K562 (cell line): ENCODE data around the gene RHNO1. TPM values are rescaled to one million over a fixed set of nuclear protein-coding genes. Genes with fewer than 3 reads are reported as not detected.

Experiments used
- ATAC-seq: fragments of 200-7000 bp; cut with Tn5 transposase; 3 replicates; pipeline ENCODE4 v1.9.1; 2020; ENCODE audit warnings: moderate library complexity
- BruUV-seq: library from RNA; stranded (reverse); fragments of 400-500 nt; replicated peaks from 2 replicates; lab custom pipeline; 2021; lab: Mats Ljungman, UMichigan
- CTCF ChIA-PET: fragments of 300-600 bp; formaldehyde crosslinking; extraction: SDS; loops from one replicate; lab custom pipeline; 2021; ENCODE audit warnings: low intra/inter-chr PET ratio; lab: Yijun Ruan, JAX
- POLR2A ChIA-PET: fragments of 300-600, 350-650 bp; sonication (Branson Sonifier 250); formaldehyde crosslinking; extraction: SDS; loops from one replicate; lab custom pipeline; 2021; ENCODE audit warnings: antibody characterized with exemption, inconsistent platforms; lab: Yijun Ruan, JAX
- DNase-seq, 4 experiments: peaks; one replicate each; pipeline versions ENCODE4 v3.0.0 to v3.0.0-alpha.2; 2011 to 2018; ENCODE audit warnings: low spot score in 3 of 4, mixed read lengths in 3 of 4; ENCODE audit errors: extremely low read depth in 1 of 4
- FAIRE-seq: peaks from 2 replicates; lab custom pipeline; 2011; peaks lifted over from hg19 to GRCh38; lab: Jason Lieb, UNC
- H2AFZ ChIP-seq: 2 replicates; pipeline ENCODE4 v1.6.0; 2011; ENCODE audit warnings: low read depth, low read length, control low read depth, inconsistent platforms
- H3K27ac ChIP-seq: fragments of 200-600 bp; 3 replicates; pipeline ENCODE4 v1.8.0; 2011; ENCODE audit warnings: low read depth, mild to moderate bottlenecking, control low read depth, inconsistent platforms, low read length, moderate library complexity, mixed read lengths; ENCODE audit errors: extremely low read depth
- H3K27me3 ChIP-seq, 2 experiments: fragments of 300-600 bp in 1 of 2; 2 replicates in 1 of 2; 3 replicates in 1 of 2; pipeline versions ENCODE4 v1.6.0 to v1.8.0; 2011; ENCODE audit warnings: inconsistent platforms in 2 of 2, low read length in 2 of 2, mild to moderate bottlenecking in 1 of 2, mixed read lengths in 1 of 2, moderate library complexity in 1 of 2; ENCODE audit not compliant: control insufficient read depth in 2 of 2, insufficient read depth in 2 of 2
- H3K36me3 ChIP-seq: fragments of 300-600 bp; 3 replicates; pipeline ENCODE4 v1.8.0; 2011; ENCODE audit warnings: mild to moderate bottlenecking, low read length, inconsistent platforms; ENCODE audit not compliant: control insufficient read depth, insufficient read depth
- H3K4me1 ChIP-seq, 2 experiments: fragments of 200-600 bp in 1 of 2; replicated peaks in 1 of 2; 2 replicates in 1 of 2; 3 replicates in 1 of 2; pipeline versions ENCODE4 v1.5.1 to v1.8.0; 2011; ENCODE audit warnings: inconsistent platforms in 2 of 2, low read length in 2 of 2, mild to moderate bottlenecking in 1 of 2, mixed read lengths in 1 of 2, moderate library complexity in 1 of 2; ENCODE audit not compliant: control insufficient read depth in 2 of 2, insufficient read depth in 2 of 2
- H3K4me2 ChIP-seq: 2 replicates; pipeline ENCODE4 v1.6.1; 2011; ENCODE audit warnings: low read length, control low read depth, inconsistent platforms, mixed read lengths; ENCODE audit not compliant: insufficient read depth
- H3K4me3 ChIP-seq: fragments of 200-600 bp; sonication (generic), shearing (Covaris generic); 2 replicates; pipeline ENCODE4 v1.5.1; 2016; ENCODE audit warnings: control low read depth, inconsistent platforms
- H3K79me2 ChIP-seq: fragments of 200-600 bp; 3 replicates; pipeline ENCODE4 v1.8.0; 2011; ENCODE audit warnings: low read length, inconsistent platforms; ENCODE audit not compliant: control insufficient read depth, insufficient read depth
- H3K9ac ChIP-seq, 2 experiments: 2 replicates each; pipeline versions ENCODE4 v1.6.0 to v1.6.1; 2011; ENCODE audit warnings: low read depth in 2 of 2, low read length in 2 of 2, control low read depth in 1 of 2, inconsistent platforms in 1 of 2, mild to moderate bottlenecking in 1 of 2, mixed read lengths in 1 of 2; ENCODE audit not compliant: insufficient read depth in 1 of 2
- H3K9me1 ChIP-seq: one replicate; pipeline ENCODE4 v1.6.0; 2011; ENCODE audit warnings: inconsistent platforms, mild to moderate bottlenecking, low read length, moderate library complexity; ENCODE audit not compliant: control insufficient read depth, insufficient read depth
- H3K9me3 ChIP-seq: replicated peaks from 2 replicates; pipeline ENCODE4 v1.5.1; 2011; ENCODE audit warnings: low read depth, low read length, inconsistent platforms; ENCODE audit not compliant: control insufficient read depth, insufficient read depth
- H4K20me1 ChIP-seq: replicated peaks from 2 replicates; pipeline ENCODE4 v1.6.1; 2011; ENCODE audit warnings: low read length, inconsistent platforms, mixed read lengths; ENCODE audit not compliant: control insufficient read depth, insufficient read depth
- BCLAF1 ChIP-seq, 2 experiments: fragments of 450-650 bp in 1 of 2; IDR thresholded peaks; 2 replicates each; pipeline ENCODE4 v1.6.1; 2011 to 2017; ENCODE audit warnings: low read depth in 2 of 2, antibody characterized with exemption in 1 of 2, borderline replicate concordance in 1 of 2, low read length in 1 of 2, mild to moderate bottlenecking in 1 of 2, mixed read lengths in 1 of 2; ENCODE audit not compliant: control insufficient read depth in 1 of 2
- C11orf30 ChIP-seq: fragments of 450-650 bp; IDR thresholded peaks from 2 replicates; pipeline ENCODE4 v1.6.1; 2016; ENCODE audit warnings: low read depth, mild to moderate bottlenecking
- FIP1L1 ChIP-seq: fragments of 200-400 bp; formaldehyde crosslinking; IDR thresholded peaks from 2 replicates; pipeline ENCODE4 v1.6.1; 2018; ENCODE audit warnings: mild to moderate bottlenecking, low read depth, low read length; ENCODE audit not compliant: poor library complexity, severe bottlenecking
- HDAC8 ChIP-seq: fragments of 450-650 bp; IDR thresholded peaks from 2 replicates; pipeline ENCODE4 v1.6.1; 2016; ENCODE audit warnings: mild to moderate bottlenecking, missing genetic modification characterization, moderate library complexity, missing compliant biosample characterization
- HIVEP1 ChIP-seq: fragments of 250-450 bp; sonication (Bioruptor Pico); IDR thresholded peaks from 2 replicates; pipeline ENCODE4 v1.4.0; 2020; ENCODE audit warnings: mild to moderate bottlenecking
- JUN ChIP-seq, 2 experiments: sonication (generic) in 1 of 2; formaldehyde crosslinking in 1 of 2; IDR thresholded peaks; 2 replicates each; pipeline versions ENCODE4 v1.6.1 to v1.8.0; 2012 to 2022; ENCODE audit warnings: borderline replicate concordance in 2 of 2, mild to moderate bottlenecking in 2 of 2, improper control_type of control experiment in 1 of 2, low read depth in 1 of 2, low read length in 1 of 2, missing genetic modification reagents in 1 of 2
- KDM2B ChIP-seq: fragments of 250-450 bp; sonication (Bioruptor Pico); IDR thresholded peaks from 2 replicates; pipeline ENCODE4 v1.8.0; 2021; ENCODE audit warnings: mild to moderate bottlenecking, moderate library complexity
- PHB2 ChIP-seq: fragments of 450-650 bp; IDR thresholded peaks from 2 replicates; pipeline ENCODE4 v1.6.1; 2017; ENCODE audit warnings: low read depth
- RUNX1 ChIP-seq: sonication (generic); IDR thresholded peaks from 2 replicates; pipeline ENCODE4 v1.6.1; 2016; ENCODE audit warnings: antibody characterized with exemption, low read depth
- SREBF2 ChIP-seq: sonication (generic); formaldehyde crosslinking; IDR thresholded peaks from 2 replicates; pipeline ENCODE4 v1.4.0; 2020; ENCODE audit warnings: mild to moderate bottlenecking, missing genetic modification reagents
- ZNF121 ChIP-seq: sonication (generic); formaldehyde crosslinking; conservative IDR thresholded peaks from 2 replicates; pipeline ENCODE4 v1.8.0; 2022; ENCODE audit warnings: missing genetic modification reagents
- ZNF165 ChIP-seq: fragments of 250-450 bp; sonication (Bioruptor Pico); IDR thresholded peaks from 2 replicates; pipeline ENCODE4 v1.4.0; 2020; ENCODE audit warnings: borderline replicate concordance
- ZNF282 ChIP-seq: sonication (generic); formaldehyde crosslinking; IDR thresholded peaks from 2 replicates; pipeline ENCODE4 v1.8.1; 2023; ENCODE audit warnings: missing genetic modification reagents
- ZNF445 ChIP-seq: fragments of 250-450 bp; sonication (Bioruptor Pico); IDR thresholded peaks from 2 replicates; pipeline ENCODE4 v1.4.0; 2020; ENCODE audit warnings: low read depth, mild to moderate bottlenecking, moderate library complexity
- ZNF717 ChIP-seq: fragments of 250-450 bp; sonication (Bioruptor Pico); IDR thresholded peaks from 2 replicates; pipeline ENCODE4 v1.5.0; 2021
- WGBS: fragments of 100-300 bp; shearing (Covaris generic); methylation state at CpG from one replicate; pipeline ENCODE4 v1.1.6; 2016; ENCODE audit warnings: low coverage, mixed read lengths; ENCODE audit not compliant: insufficient coverage; ENCODE audit errors: missing lambda C conversion rate; 5-methylcytosine and 5-hydroxymethylcytosine counted together
- in situ Hi-C: fragments of 300-500 bp; cut with MboI; formaldehyde crosslinking; loops from 4 replicates; pipeline ENCODE4 v1.15.0; 2018; ENCODE audit warnings: inconsistent platforms, mixed read lengths
- intact Hi-C: fragments of 100-400 bp; cut with micrococcal nuclease; formaldehyde crosslinking; loops from 2 replicates; pipeline ENCODE4 v1.14.2; 2022
- polyA plus RNA-seq, 8 experiments: library from polyadenylated mRNA; depleted of rRNA in 4 of 8; stranded (reverse) in 5 of 8; unstranded in 3 of 8; fragments of >200 nt; fragmentation: Nextera tagmentation in 2 of 8; fragmentation: Illumina TruSeq in 1 of 8; extraction: Ambion mirVana in 2 of 8; extraction: Trizol in 1 of 8; gene quantifications; 2 replicates each; pipeline versions ENCODE4 v1.2.1 to v1.2.3, GENCODE V29; 2011 to 2014; ENCODE audit warnings: inconsistent platforms in 1 of 8, missing spikeins in 1 of 8
- total RNA-seq, 7 experiments: library from RNA; depleted of rRNA in 6 of 7; stranded (reverse); fragments of >200 nt in 6 of 7; fragmentation: Illumina TruSeq in 2 of 7; extraction: Trizol in 2 of 7; gene quantifications; 2 replicates each; pipeline versions ENCODE4 v1.2.1 to v1.2.3, GENCODE V29; 2011 to 2021; ENCODE audit warnings: low replicate concordance in 1 of 7

RHNO1 gene
- total and polyA plus RNA-seq, 9 of the 15 experiments (the other 6 are each of a cell fraction or from before 2014, with no cell fraction given) = 20.8 to 62.7 (median 28.8) TPM

DNA sequence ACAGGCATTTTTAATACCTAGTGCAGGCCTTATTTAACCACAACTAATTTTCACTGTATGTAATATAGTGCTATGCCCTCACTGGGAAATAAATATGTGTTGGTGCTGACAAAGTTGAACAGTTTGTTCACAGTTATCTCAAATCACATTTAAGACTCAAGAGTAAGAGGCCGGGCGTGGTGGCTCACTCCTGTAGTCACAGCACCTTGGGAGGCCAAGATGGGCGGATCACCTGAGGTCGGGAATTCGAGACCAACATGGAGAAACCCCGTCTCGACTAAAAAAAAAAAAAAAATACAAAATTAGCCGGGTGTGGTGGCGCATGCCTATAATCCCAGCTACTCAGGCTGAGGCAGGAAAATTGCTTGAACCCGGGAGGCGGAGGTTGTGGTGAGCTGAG, 59.3 kb downstream of the RHNO1 start:
- DNase-seq = no peak
- Histone ChIP-seq H2AFZ (no peak overlapping the region), H3K4me2 (no peak overlapping the region), H3K4me3 (no peak overlapping the region), H3K4me1 (peaks cover 5 to 6% of the 10 kb centered on the region in 2 experiments; a peak in 3 of 5 replicates), H3K27ac (no peak overlapping the region), H4K20me1 (no peaks in the 10 kb centered on the region), H3K27me3 (no peaks in the 10 kb centered on the region), H3K9me3 (no peaks in the 10 kb centered on the region), H3K9me1 (peaks cover 2% of the 10 kb centered on the region), H3K9ac (no peak overlapping the region), H3K79me2 (no peaks in the 10 kb centered on the region), H3K36me3 (peaks cover under 1% of the 10 kb centered on the region; the same call in 2 of the 3 replicates)
- no TSS peak for BruUV-seq
- intact Hi-C loops = no loop called here
- ChIA-PET POLR2A (no interaction called here), CTCF (no interaction called here)
- FAIRE-seq = no peak
- WGBS = 78% methylated on average over 8 of the region's 11 CpGs
- in situ Hi-C loops = no loop called here
- TF ChIP-seq HIVEP1 = no peak
- TF ChIP-seq SREBF2 (CRISPR knock-in tag) = no peak
- no peak for TF ChIP-seq ZNF717 (CRISPR knock-in tag)
- TF ChIP-seq ZNF121 (CRISPR knock-in tag) = no peak
- no peak for TF ChIP-seq HDAC8 (tag)
- ATAC-seq = no peak

- no peaks in the 10 kb centered on the region for H4K20me1 ChIP-seq
- TF ChIP-seq ZNF445 (no peak), RUNX1 (no peak), JUN (IDR thresholded peaks at IDR 0.05; ENCODE audit: borderline replicate concordance, low read depth, low read length) (no peak), JUN (CRISPR knock-in tag; IDR thresholded peaks at IDR 0.05; ENCODE audit: borderline replicate concordance) (no peak), ZNF165 (CRISPR knock-in tag) (no peak), C11orf30 (no peak), KDM2B (CRISPR knock-in tag) (no peak), ZNF282 (CRISPR knock-in tag) (no peak), BCLAF1 (IDR thresholded peaks at IDR 0.05; ENCODE audit: borderline replicate concordance in 1 of 2, control insufficient read depth in 1 of 2, low read depth in 2 of 2, low read length in 1 of 2) (no peak), FIP1L1 (no peak), PHB2 (no peak)
These were observed 60.5 kb downstream of the RHNO1 start for GRCh38 chr12:2937500-2937899.

More at GRCh38 chr12:2937500-2937899, 60.5 kb downstream of the RHNO1 start:
- DNase-seq = no peak
- in situ Hi-C loops (no loop called here), intact Hi-C loops (no loop called here)
- peaks cover 5 to 6% of the 10 kb centered on the region in 2 experiments; a peak in 3 of 5 replicates for H3K4me1 ChIP-seq
- no peak overlapping the region for H2AFZ ChIP-seq
- FAIRE-seq = no peak
- no peak overlapping the region for H3K27ac ChIP-seq
- 41% methylated on average over 3 of the region's 3 CpGs for WGBS
- ATAC-seq = no peak
- H3K9me1 ChIP-seq = peaks cover 2% of the 10 kb centered on the region
- no peak overlapping the region for H3K4me2 ChIP-seq
- POLR2A ChIA-PET = interaction anchor here (0.6 kb wide), 1 partner anchor 12 kb away, joined by 3 read pairs; no protein-coding TSS in a partner anchor
- CTCF ChIA-PET = no interaction called here
- H3K9me3 ChIP-seq = no peaks in the 10 kb centered on the region
- no peaks in the 10 kb centered on the region for H3K27me3 ChIP-seq
- H3K9ac ChIP-seq = no peak overlapping the region
- H3K4me3 ChIP-seq = no peak overlapping the region
- H3K36me3 ChIP-seq = no peaks in the 10 kb centered on the region; the same call in 2 of the 3 replicates
- no peaks in the 10 kb centered on the region for H3K79me2 ChIP-seq
- BruUV-seq = no TSS peak
